HUES64 (cell line): Measurements from ENCODE around the gene SP100.

ENCODE experiments used
- H3K27ac ChIP-seq: 2 replicates; pipeline ENCODE4 v1.7.0; 2013; ENCODE audit warnings: low read depth, low read length, inconsistent platforms
- H3K27me3 ChIP-seq: 2 replicates; pipeline ENCODE4 v1.6.1; 2013; ENCODE audit warnings: mild to moderate bottlenecking, low read length; ENCODE audit not compliant: insufficient read depth
- H3K36me3 ChIP-seq: 2 replicates; pipeline ENCODE4 v1.6.1; 2013; ENCODE audit warnings: mild to moderate bottlenecking, low read length; ENCODE audit not compliant: insufficient read depth
- H3K4me1 ChIP-seq: 2 replicates; pipeline ENCODE4 v1.6.1; 2013; ENCODE audit warnings: mild to moderate bottlenecking, low read length, moderate library complexity; ENCODE audit not compliant: insufficient read depth
- H3K4me3 ChIP-seq: 2 replicates; pipeline ENCODE4 v1.5.1; 2013; ENCODE audit warnings: mild to moderate bottlenecking, low read length, moderate library complexity
- H3K9ac ChIP-seq: 2 replicates; pipeline ENCODE4 v1.6.1; 2013; ENCODE audit warnings: mild to moderate bottlenecking, low read depth, low read length
- H3K9me3 ChIP-seq: 2 replicates; pipeline ENCODE4 v1.6.1; 2013; ENCODE audit warnings: low read depth, low read length; ENCODE audit not compliant: insufficient read depth
- WGBS: fragments of 150-250, 120-280 bp; methylation state at CpG from one replicate; pipeline ENCODE4 v1.1.7; 2013; ENCODE audit warnings: missing lambda C conversion rate; 5-methylcytosine and 5-hydroxymethylcytosine counted together

The SP100 gene

DNA sequence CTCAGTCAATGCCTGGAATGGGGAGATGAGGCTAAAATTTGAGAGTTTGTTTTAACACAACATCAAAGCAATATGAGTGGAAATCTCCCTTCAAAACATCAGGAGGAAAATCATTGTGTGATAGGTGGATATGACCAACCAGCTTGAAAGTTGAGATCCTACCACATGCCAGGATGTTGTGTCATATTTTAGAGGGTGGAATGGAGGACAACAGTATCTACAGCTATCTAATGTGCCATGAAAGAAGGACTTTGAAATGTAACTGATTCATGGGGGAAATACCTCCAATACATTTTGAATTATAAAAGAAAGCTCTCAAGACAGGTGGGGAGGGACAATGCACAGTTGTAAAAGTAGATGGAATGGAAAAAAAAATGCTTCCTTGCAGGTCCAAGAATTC lies 87.8 kb downstream of the SP100 start:
- H3K9ac ChIP-seq = no peak overlapping the region
- no peaks in the 10 kb centered on the region for H3K36me3 ChIP-seq
- H3K4me1 ChIP-seq = no peaks in the 10 kb centered on the region
- H3K27ac ChIP-seq = no peak overlapping the region
- no peaks in the 10 kb centered on the region for H3K27me3 ChIP-seq
- H3K9me3 ChIP-seq = no peaks in the 10 kb centered on the region
- H3K4me3 ChIP-seq = no peak overlapping the region

DNA sequence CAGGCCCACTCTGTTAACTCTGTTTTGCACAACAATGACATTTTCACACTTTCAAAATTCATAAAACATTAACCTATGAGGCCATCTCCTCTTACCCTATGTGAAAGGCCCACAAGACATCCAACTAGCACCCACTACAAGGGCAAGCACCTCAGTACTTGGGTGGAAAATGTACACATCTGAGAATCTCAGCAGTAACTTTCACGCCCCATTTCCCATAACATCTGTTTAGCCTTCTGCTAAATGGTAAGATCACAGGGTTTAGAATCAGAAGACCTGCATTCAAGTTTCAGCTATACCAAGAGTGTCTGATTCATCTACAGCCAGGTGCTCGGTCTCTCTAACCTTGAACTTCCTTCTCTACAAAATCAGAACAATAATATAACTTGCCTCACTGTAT lies 89.2 kb downstream of the SP100 start:
- H3K4me1 ChIP-seq = no peaks in the 10 kb centered on the region
- no peak overlapping the region for H3K9ac ChIP-seq
- H3K27me3 ChIP-seq = no peaks in the 10 kb centered on the region
- H3K36me3 ChIP-seq = no peaks in the 10 kb centered on the region
- H3K4me3 ChIP-seq = no peak overlapping the region
- H3K9me3 ChIP-seq = no peaks in the 10 kb centered on the region
- no peak overlapping the region for H3K27ac ChIP-seq
- 94% methylated on average over 2 of the region's 2 CpGs for WGBS

DNA sequence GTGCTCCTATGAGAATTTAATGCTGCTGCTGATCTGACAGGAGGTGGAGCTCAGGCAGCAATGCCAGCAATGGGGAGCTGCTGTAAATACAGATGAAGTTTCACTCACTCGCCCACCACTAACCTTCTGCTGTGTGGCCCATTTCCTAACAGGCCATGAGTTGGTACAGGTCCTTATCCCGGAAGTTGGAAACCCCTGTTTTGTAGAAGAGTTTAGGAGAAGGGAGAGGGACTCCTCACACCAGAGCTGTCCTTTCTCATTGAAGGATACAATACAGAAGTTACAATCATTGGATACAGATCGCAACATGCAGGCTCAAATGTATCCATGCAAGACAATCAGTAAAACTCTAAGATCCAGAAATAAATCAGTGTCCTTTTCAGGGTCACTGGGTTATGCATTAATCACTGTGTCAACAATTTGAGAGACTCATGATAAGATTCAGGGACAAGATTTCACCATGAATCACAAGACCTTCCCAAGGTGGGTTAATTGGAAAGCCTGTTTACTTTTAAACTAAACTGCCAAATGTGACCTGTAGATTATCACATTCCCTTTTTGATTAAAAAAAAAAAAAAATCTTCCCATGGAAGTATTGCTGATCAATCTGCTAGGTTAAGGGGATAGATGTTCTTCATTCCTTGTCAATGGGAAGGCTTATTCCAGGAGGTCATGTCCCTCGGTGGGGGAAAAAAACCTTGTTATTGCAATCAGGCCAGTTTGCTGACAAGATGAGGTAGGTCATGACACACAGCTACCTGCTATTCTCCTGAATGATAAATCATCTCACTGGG lies 97.2 kb downstream of the SP100 start:
- H3K9ac ChIP-seq = no peak overlapping the region
- H3K4me1 ChIP-seq = no peaks in the 10 kb centered on the region
- H3K9me3 ChIP-seq = no peaks in the 10 kb centered on the region
- WGBS = 93% methylated on average over 4 of the region's 4 CpGs
- H3K27ac ChIP-seq = no peak overlapping the region
- H3K36me3 ChIP-seq = no peaks in the 10 kb centered on the region
- H3K4me3 ChIP-seq = no peak overlapping the region
- H3K27me3 ChIP-seq = no peaks in the 10 kb centered on the region

DNA sequence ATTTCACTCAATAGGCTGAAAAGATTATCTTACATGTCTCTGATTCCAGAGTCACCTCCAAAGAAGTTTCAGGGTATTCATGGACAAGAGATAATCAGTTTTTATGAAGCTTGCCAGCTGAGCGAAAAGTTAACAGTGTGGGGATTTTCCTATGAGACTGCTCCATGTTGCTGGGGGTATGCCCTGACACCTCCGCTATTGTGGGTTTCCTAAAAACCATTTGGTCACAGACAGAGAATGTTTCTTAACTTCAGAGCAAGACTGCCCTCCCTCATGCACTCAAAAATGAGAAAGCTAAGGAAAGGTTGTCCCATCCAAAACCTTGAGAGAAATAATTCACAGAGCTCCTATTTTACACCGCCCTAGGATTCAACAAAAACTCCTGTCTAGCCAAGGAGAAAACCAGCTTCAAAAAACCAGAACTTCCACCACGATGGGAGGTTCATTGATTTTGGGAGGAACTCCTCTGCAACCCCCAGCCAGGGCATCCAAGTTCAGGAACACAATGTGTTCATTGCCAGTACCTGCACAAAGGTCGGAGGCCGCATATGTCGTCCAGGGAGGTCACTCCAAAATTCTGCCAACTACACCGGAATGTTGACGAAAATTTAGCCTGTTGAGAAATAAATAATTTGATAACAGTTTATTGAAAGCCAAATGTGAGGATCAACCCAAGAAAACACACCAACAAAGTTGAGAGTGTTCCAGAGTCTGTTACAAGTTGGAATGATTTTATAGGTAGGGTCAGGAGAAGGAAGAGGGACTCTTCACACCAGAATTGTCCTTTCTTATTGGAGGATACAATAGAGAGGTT lies 104.3 kb downstream of the SP100 start:
- no peaks in the 10 kb centered on the region for H3K36me3 ChIP-seq
- H3K9me3 ChIP-seq = peaks cover 11% of the 10 kb centered on the region
- H3K9ac ChIP-seq = no peak overlapping the region
- H3K4me1 ChIP-seq = no peaks in the 10 kb centered on the region
- H3K27me3 ChIP-seq = no peaks in the 10 kb centered on the region
- no peak overlapping the region for H3K4me3 ChIP-seq
- 82% methylated on average over 9 of the region's 9 CpGs for WGBS
- no peak overlapping the region for H3K27ac ChIP-seq

DNA sequence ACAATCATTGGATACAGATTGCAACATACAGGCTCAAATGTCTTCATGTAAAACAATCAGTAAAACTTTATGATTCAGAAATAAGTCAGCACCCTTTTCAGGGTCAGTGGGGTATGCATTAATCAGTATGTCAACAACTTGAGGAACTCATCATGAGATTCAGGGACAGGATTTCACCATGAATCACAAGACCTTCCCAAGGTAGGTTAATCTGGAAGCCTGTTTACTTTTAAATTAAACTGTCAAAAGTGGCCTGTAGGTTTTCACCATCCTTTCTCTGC lies 104.8 kb downstream of the SP100 start:
- no peak overlapping the region for H3K9ac ChIP-seq

DNA sequence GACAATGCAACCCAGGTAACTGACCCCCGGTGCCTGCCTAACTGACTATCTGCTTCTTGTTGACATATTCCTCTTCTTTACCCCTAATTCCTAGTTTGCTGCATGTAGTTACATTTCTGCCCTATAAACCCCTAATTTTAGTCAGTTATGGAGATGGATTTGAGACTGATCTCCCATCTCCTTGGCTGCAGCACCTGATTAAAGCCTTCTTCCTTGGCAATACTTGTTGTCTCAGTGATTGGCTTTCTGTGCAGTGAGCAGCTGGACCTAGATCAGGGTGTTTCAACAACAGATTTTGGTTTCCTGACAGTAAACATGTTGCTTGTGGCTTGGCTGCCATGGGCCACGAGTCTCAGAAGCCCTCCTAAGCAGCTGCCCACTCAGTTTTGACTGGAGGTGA lies 105.4 kb downstream of the SP100 start:
- Histone ChIP-seq H3K4me1 (no peaks in the 10 kb centered on the region), H3K27me3 (no peaks in the 10 kb centered on the region), H3K9ac (no peak overlapping the region), H3K27ac (no peak overlapping the region), H3K36me3 (no peaks in the 10 kb centered on the region), H3K4me3 (no peak overlapping the region), H3K9me3 (peaks cover 21% of the 10 kb centered on the region)
- WGBS = 91% methylated on average over 2 of the region's 2 CpGs

More for the DNA sequence above, 104.8 kb downstream of the SP100 start:
- Histone ChIP-seq H3K36me3 (no peaks in the 10 kb centered on the region), H3K4me1 (no peaks in the 10 kb centered on the region), H3K4me3 (no peak overlapping the region), H3K27ac (no peak overlapping the region), H3K27me3 (no peaks in the 10 kb centered on the region), H3K9me3 (peaks cover 16% of the 10 kb centered on the region)

DNA sequence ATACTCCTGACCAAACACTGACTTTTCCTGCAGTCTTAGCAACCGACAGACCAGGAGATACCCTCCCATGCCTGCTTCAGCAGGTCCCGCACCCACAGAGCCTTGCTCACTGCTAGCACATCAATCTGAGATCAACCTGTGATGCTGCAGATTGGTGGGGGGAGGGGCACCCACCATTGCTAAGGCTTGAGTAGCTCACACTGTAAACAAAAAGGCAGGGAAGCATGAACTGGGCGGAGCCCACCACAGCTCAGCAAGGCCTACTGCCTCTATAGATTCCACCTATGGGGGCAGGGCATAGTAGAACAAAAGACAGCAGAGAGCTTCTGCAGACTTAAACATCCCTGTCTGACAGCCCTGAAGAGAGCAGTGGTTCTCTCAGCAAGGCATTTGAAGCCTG lies 109.7 kb downstream of the SP100 start:
- no peaks in the 10 kb centered on the region for H3K36me3 ChIP-seq
- no peak overlapping the region for H3K9ac ChIP-seq
- no peaks in the 10 kb centered on the region for H3K27me3 ChIP-seq
- no peak overlapping the region for H3K4me3 ChIP-seq
- 97% methylated on average over 3 of the region's 3 CpGs for WGBS
- H3K27ac ChIP-seq = no peak overlapping the region
- no peaks in the 10 kb centered on the region for H3K4me1 ChIP-seq
- H3K9me3 ChIP-seq = peaks cover 21% of the 10 kb centered on the region

DNA sequence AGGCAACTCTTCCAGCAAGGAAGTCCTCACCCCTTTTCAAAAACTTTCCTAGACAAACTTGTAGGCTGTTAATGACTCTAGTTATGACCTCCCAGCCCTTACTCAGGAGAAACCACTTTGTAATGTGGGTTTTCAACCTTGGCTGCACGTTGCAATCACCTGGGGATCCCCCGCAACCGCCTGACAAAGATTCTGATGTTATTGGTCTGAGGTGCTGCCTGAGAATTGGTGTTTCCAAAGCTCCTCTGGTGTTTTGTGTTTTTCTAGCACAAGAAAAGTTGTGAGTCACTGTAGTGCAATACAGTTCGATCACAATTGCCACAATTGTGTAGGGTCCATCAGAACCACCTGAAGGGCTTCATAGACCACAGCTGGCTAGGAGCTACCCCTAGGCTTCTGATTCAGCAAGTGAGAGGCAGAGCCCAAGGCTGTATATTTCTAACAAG lies 121.6 kb downstream of the SP100 start:
- H3K4me1 ChIP-seq = no peaks in the 10 kb centered on the region
- WGBS = 91% methylated on average over 4 of the region's 4 CpGs
- no peak overlapping the region for H3K4me3 ChIP-seq
- no peaks in the 10 kb centered on the region for H3K9me3 ChIP-seq
- no peaks in the 10 kb centered on the region for H3K36me3 ChIP-seq
- no peak overlapping the region for H3K27ac ChIP-seq
- no peaks in the 10 kb centered on the region for H3K27me3 ChIP-seq
- no peak overlapping the region for H3K9ac ChIP-seq

DNA sequence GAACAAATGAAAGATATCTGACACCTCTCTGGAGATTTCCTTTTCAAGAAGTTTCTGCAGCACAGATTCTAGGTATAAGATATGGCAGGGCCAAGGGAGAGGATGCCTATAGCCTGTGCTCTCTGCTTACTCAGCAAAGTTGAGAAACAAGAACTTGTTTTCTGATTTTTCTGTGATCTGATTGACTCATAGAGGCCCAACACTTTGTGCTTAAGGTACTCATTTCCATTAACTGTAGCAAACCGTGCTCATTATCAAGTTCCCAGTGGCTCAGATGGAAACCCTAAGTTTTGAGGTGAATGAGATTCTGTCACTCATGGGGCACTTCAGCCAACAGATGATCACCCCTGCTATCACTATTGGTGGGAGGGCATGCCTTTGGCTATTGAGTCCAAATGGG lies 124.3 kb downstream of the SP100 start:
- Histone ChIP-seq H3K27me3 (no peaks in the 10 kb centered on the region), H3K9me3 (no peaks in the 10 kb centered on the region)

DNA sequence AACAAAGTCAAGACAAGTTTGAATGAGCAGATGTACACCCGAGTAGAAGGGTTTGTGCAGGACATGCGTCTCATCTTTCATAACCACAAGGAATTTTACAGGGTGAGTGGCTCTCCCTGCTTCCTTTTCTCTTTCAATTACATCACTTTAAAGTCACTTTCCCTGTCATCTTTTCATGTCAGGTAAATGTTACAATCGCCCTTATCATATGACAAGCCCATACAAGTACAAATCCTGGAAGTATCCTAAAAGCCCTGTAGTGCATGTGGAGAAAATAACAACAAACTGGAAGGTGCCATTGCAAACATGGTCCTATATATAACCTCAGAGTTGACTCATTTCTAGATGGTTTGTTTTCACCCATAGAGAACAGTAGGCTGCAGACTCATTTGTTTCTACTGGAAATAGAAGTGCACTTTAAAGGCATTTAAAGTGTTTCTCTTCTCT lies 126.0 kb downstream of the SP100 start:
- WGBS = 65% methylated on average over 3 of the region's 3 CpGs
- Histone ChIP-seq H3K27ac (no peak overlapping the region), H3K9me3 (no peaks in the 10 kb centered on the region), H3K4me1 (no peaks in the 10 kb centered on the region), H3K4me3 (no peak overlapping the region), H3K9ac (no peak overlapping the region), H3K36me3 (no peaks in the 10 kb centered on the region), H3K27me3 (no peaks in the 10 kb centered on the region)

More for the DNA sequence above, 124.3 kb downstream of the SP100 start:
- 90% methylated on average over 1 of the region's 1 CpG for WGBS
- H3K9ac ChIP-seq = no peak overlapping the region
- no peak overlapping the region for H3K4me3 ChIP-seq
- H3K4me1 ChIP-seq = no peaks in the 10 kb centered on the region
- no peak overlapping the region for H3K27ac ChIP-seq
- no peaks in the 10 kb centered on the region for H3K36me3 ChIP-seq

DNA sequence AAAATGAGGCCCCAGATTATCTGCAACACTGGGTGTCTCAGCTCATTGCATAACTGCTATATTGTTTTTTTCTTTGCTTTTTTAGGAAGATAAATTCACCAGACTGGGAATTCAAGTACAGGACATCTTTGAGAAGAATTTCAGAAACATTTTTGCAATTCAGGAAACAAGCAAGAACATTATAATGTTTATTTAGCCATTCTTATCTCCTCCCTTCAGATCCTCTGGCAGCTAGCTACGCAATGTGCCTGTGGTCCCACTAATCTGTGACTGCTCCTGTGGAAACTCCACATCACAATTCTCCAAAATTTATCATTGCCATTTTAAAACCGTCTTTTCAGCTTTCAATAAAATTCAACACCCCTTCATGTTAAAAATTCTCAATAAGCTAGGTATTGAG lies 126.8 kb downstream of the SP100 start:
- Histone ChIP-seq H3K27ac (no peak overlapping the region), H3K9me3 (no peaks in the 10 kb centered on the region), H3K27me3 (no peaks in the 10 kb centered on the region), H3K9ac (no peak overlapping the region), H3K36me3 (no peaks in the 10 kb centered on the region), H3K4me1 (no peaks in the 10 kb centered on the region), H3K4me3 (no peak overlapping the region)
- WGBS = 96% methylated on average over 2 of the region's 2 CpGs
